ENCODE results near the gene USE1.

USE1 gene

DNA sequence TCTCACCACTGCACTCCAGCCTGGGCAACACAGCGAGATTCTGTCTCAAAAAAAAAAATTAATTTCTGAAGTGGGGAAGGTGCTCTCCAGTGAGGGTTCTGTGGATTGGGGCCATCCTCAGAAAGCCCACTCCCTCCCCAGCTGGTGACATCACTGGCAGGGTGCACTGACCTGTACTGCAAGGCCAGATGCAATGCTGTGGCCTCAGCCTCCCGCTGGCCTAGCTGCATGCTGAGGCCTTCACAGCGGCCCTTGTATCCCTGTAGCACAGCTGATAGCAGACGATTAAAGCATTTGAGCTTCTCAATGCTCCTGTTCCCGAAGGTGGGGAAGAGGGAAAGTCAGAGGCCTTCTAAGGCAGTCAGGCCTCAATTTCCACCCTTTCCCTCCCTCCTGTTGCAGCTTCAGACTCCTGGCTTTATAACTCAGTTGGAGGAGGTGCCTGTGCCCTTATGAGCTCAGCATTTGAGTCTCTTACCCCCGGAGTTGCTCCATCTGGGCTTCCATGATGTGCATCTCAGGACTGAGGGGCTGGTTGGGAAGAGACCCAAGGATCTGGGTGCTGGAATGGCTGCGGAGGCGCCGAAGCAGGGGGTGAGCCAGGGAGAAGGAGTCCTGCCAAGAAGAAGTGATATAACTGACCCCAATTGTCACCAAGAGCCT lies 44.1 kb downstream of the USE1 start:
- DNase-seq (ENCODE audit: low spot score): no peak

DNA sequence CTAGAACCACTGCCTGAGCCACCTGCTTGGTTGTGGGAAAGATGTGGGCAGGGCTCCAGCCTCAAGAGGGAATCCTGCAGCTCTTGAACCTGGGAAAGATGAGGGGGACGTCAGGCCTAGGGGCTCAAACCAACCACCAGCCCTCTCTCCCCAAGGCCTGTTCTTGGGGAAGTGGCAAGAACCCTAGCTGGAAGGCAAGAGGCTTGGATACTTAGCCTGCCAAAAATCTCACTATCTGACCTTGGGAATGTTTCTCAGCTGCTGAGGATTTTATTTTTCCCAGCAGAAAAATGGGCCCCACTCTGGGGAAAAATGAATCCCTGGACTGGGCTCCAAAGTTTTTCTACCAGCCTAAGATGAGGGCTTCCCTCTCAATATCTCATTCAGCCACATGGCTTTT lies 44.8 kb downstream of the USE1 start:
- DNase-seq (ENCODE audit: low spot score): no peak

DNA sequence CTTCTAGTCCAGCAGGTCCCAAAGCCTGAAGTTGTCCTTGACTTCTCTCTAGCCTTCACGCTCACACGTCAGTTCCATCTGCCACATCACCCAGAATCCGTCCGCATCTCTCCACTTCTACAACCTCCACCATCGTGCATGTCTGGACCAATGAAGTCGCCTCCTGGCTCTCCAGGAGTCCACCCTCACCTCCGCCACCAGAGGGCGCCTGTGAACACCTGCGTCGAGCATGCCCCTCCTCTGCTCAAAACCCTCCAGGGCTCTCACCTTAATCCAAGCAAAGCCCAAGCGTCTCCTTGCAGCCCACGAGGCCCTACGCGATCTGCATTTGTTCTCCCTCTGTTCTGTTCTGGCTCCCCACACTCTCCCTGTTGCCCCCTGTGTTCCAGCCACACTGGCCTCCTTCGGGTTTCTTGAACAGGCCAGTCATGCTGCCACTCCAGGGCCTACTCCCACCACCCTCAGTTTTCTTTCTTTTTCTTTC lies 45.7 kb downstream of the USE1 start:
- DNase-seq (ENCODE audit: low spot score): peak; percentile 85

DNA sequence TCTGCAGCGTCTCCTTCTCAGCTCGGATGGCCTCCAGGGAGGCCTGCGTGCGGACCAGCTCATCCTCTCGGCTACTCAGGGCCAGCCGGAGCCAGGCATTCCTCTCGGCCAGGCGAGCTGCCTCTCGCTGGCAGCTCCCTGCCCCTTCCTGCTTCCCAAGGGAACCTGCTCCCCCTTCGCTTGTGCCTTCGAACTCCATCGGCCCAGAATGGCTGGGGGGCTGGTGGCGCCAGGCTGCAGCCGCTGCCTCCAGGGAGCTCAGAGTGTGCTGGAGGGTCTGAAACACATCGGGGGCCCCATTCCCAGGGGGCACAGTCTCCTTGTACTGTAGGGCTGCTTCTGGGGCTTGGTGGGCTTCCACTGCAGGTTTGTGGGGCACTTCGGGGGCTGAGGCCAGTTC lies 47.4 kb downstream of the USE1 start:
- DNase-seq (ENCODE audit: low spot score): no peak

- DNase-seq (ENCODE audit: low spot score): no peak
Measured at GRCh38 chr19:17263712-17264640, 48.8 kb downstream of the USE1 start.

- DNase-seq (ENCODE audit: low spot score): no peak
Measured at GRCh38 chr19:17264641-17264979, 49.5 kb downstream of the USE1 start, which contains the start of gene USHBP1. USHBP1 (minus strand) TSS chr19:17264745; CDS start chr19:17264299, 446 bp downstream.

DNA sequence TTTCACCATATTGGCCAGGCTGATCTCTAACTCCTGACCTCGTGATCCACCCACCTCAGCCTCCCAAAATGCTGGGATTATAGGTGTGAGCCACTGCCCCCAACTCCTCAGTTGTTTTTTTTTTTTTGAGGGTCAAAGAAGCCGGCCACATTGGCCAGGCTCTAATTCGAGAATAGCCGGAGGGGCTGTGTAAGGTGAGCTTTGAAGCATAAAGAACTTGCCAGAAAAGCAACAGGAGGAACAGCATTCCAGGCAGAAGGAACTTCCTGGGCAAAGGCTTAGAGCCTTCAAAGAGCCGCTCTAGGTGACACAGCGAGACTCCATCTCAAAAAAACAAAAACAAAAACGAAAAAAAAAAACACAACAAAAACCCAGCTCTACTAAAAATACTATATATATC lies 50.9 kb downstream of the USE1 start:
- no peak for DNase-seq (ENCODE audit: low spot score)

DNA sequence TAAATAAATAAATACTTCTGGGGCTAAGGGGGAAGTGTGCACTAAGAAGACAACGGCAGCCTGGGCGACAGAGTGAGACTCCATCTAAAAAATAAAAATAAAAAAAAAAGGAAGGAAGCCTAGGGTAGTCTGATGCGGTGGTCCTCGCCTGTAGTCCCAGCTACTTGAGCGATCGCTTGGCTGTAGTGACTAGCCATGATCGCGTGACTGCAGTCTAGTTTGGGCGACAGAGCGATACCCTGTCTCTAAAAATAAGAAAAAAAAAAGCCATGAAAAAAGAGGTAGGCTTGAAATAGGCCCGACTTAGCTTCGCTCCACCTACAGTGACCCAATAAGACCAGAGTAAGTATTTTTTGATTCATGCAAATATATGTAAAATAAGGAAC lies 51.4 kb downstream of the USE1 start:
- DNase-seq (ENCODE audit: low spot score): no peak

DNA sequence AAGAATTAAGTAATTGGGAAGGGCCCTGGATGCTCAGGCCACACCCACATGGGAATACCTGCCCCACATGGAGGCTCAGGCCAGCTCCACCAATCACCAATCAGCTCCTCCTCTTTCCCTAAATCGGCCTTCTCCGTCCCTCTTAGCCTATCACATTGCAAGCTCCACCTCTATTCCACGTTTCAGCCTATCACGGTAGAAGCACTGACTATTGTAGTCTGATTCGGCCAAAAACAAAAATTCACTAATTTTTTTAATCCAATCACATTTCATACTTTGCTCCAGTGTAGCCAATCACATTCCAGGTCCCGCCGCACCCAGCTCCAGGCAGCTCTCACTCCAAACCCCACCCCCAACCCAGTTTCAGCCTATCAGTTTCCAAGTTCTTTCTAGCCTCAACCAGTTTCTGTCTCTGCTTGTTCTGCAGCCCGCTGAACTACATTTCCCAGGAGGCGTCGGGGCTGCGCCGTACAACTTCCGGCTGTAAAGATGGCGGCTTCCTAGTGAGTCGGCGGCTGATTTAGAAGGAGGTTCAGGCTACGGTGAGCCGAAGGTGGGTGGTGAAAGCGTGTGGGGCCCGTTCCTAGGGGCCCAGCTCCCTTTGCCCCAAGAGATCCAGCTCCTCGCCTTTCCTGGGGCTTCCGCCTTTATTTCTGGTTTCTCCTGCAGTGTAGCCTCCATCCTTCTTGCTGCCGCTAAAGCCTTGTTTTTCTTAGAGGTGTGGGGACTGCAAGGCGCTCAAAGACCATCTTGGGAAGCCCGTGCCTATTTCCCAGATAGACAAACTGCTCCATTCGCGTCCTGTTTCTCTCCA lies 52.0 kb downstream of the USE1 start, which contains the start of gene BABAM1:
TSS of gene BABAM1 (plus strand) at position 469 of the 814 bp plus-strand sequence. CDS start 1,364 bp downstream, outside the sequence.
- peak; percentile 98 for DNase-seq (ENCODE audit: low spot score)

GRCh38 chr19:17268754-17269153 lies 53.6 kb downstream of the USE1 start:
- no peak for DNase-seq (ENCODE audit: low spot score)
